Natural killer cell (primary cell): ENCODE measurements around the gene NAXE. TPM values are rescaled to one million over a fixed set of nuclear protein-coding genes. Genes with fewer than 3 reads are reported as not detected.

Experiments used
- ATAC-seq, 3 donors: fragments of 150-1000 bp in 2 of 3; fragments of 200-7000 bp in 1 of 3; cut with Tn5 transposase; 1 replicate in 1 of 3; 2 replicates in 2 of 3; pipeline ENCODE4 v1.10.0; 2021; ENCODE audit warnings: mild to moderate bottlenecking in 2 of 3, moderate library complexity in 2 of 3
- DNase-seq, 2 donors: peaks; one replicate each; pipeline versions ENCODE4 v3.0.0 to v3.0.0-alpha.2; 2013 to 2021; ENCODE audit warnings: mixed read lengths in 1 of 2
- H3K27ac ChIP-seq: one replicate; pipeline ENCODE4 v1.5.1; 2013; ENCODE audit warnings: mild to moderate bottlenecking, low read length
- H3K27me3 ChIP-seq: one replicate; pipeline ENCODE4 v1.6.1; 2013; ENCODE audit warnings: low read length; ENCODE audit not compliant: control insufficient read depth, insufficient read depth
- H3K36me3 ChIP-seq: one replicate; pipeline ENCODE4 v1.6.1; 2013; ENCODE audit warnings: low read length; ENCODE audit not compliant: control insufficient read depth, insufficient read depth
- H3K4me1 ChIP-seq: one replicate; pipeline ENCODE4 v1.6.1; 2013; ENCODE audit warnings: low read length; ENCODE audit not compliant: control insufficient read depth, insufficient read depth
- H3K4me3 ChIP-seq: one replicate; pipeline ENCODE4 v1.5.1; 2013; ENCODE audit warnings: low read length
- H3K9me3 ChIP-seq: one replicate; pipeline ENCODE4 v1.6.1; 2013; ENCODE audit warnings: low read length; ENCODE audit not compliant: control insufficient read depth, insufficient read depth
- H3K27ac Mint-ChIP-seq, 2 donors: one replicate each; pipeline ENCODE4 v1.8.0; 2022; ENCODE audit warnings: mild to moderate bottlenecking in 2 of 2, mixed read lengths in 2 of 2, moderate library complexity in 1 of 2
- H3K27me3 Mint-ChIP-seq, 2 donors: one replicate each; pipeline ENCODE4 v1.8.0; 2022; ENCODE audit warnings: low read depth in 2 of 2, mixed read lengths in 2 of 2
- H3K36me3 Mint-ChIP-seq: one replicate; pipeline ENCODE4 v1.8.0; 2022; ENCODE audit warnings: mixed read lengths
- H3K4me1 Mint-ChIP-seq, 2 donors: one replicate each; pipeline ENCODE4 v1.8.0; 2022; ENCODE audit warnings: mixed read lengths in 2 of 2
- H3K4me3 Mint-ChIP-seq: one replicate; pipeline ENCODE4 v1.8.0; 2022; ENCODE audit warnings: mild to moderate bottlenecking, moderate library complexity, mixed read lengths
- H3K9me3 Mint-ChIP-seq, 2 donors: one replicate each; pipeline ENCODE4 v1.8.0; 2022; ENCODE audit warnings: mixed read lengths in 2 of 2
- CTCF ChIP-seq: fragments of 200-600 bp; IDR thresholded peaks from one replicate; pipeline ENCODE4 v1.8.0; 2022; ENCODE audit warnings: antibody characterized with exemption
- WGBS: methylation state at CpG from one replicate; pipeline ENCODE4 v1.1.7; 2013; ENCODE audit warnings: missing lambda C conversion rate; ENCODE audit not compliant: insufficient coverage; 5-methylcytosine and 5-hydroxymethylcytosine counted together
- intact Hi-C: fragments of 100-400 bp; cut with micrococcal nuclease; formaldehyde crosslinking; loops from one replicate; pipeline ENCODE4 v1.14.2; 2022
- total RNA-seq, 4 donors: library from RNA; stranded (reverse); fragments of 120-200 nt in 1 of 4; gene quantifications; one replicate each; pipeline versions ENCODE4 v1.2.3 to v1.2.4, GENCODE V29; 2013 to 2022

Gene NAXE
- total RNA-seq, 3 donors from 2014 or later (not counting 1 experiment from before 2014, with no cell fraction given): 32.6 to 52.5 (median 36.6) TPM

DNA sequence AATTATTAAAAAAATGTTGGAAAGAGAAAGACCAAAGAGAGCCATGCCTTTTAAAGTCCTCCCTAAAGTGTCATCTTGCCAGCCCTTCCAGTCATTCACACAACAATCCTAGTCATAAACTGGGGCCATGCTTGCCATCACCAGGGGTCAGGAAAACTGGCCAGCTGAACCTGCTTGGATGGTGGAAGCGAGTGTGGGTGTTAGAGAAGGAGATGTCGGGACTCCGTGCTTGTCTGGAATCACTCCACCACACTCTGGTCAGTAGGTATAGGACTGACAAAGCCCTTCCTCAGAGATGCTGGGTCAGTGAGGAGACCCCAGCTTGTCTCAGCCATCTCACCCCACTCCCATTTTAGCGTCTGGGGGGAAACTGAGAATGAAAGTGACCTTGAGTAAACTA, 24.4 kb downstream of the NAXE start:
- H3K36me3 Mint-ChIP-seq: no peaks in the 10 kb centered on the region
- Histone ChIP-seq H3K27me3 (peaks cover 2% of the 10 kb centered on the region), H3K4me1 (no peaks in the 10 kb centered on the region), H3K4me3 (no peak overlapping the region), H3K27ac (no peak overlapping the region), H3K36me3 (no peaks in the 10 kb centered on the region), H3K9me3 (no peaks in the 10 kb centered on the region)
- H3K4me1 Mint-ChIP-seq: no peaks in the 10 kb centered on the region
- H3K27ac Mint-ChIP-seq: no peak overlapping the region
- H3K27me3 Mint-ChIP-seq: peaks cover 37 to 41% of the 10 kb centered on the region in 2 donors
- WGBS: 54% methylated on average over 3 of the region's 4 CpGs
- DNase-seq: no peak
- intact Hi-C loops: no loop called here
- TF ChIP-seq CTCF: no peak
- no peak for ATAC-seq
- no peak overlapping the region for H3K4me3 Mint-ChIP-seq
- no peaks in the 10 kb centered on the region for H3K9me3 Mint-ChIP-seq

DNA sequence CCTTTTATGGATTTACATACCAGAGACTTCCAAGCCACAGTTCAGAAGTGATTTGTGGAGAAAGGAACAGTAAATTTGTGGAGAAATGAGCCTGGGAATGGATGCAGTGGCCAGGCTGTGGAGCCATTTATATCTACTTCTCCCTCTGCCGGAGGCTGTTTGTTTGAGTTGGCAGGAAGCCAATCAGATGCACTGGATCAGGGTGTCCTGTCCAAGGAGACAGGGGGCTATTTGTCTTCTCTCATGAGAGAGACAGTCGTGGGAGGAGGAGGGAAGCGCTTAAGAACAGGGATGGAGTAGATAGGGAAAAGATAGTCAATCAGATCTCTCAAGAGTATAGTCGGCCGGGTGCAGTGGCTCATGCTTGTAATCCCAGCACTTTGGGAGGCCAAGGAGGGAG, 24.9 kb downstream of the NAXE start:
- intact Hi-C loops: no loop called here
- H3K36me3 ChIP-seq: no peaks in the 10 kb centered on the region
- TF ChIP-seq CTCF: no peak
- H3K4me3 ChIP-seq: no peak overlapping the region
- H3K4me1 Mint-ChIP-seq: no peaks in the 10 kb centered on the region
- no peak for ATAC-seq
- H3K27me3 ChIP-seq: peaks cover 2% of the 10 kb centered on the region
- no peak for DNase-seq
- no peak overlapping the region for H3K4me3 Mint-ChIP-seq
- H3K27ac ChIP-seq: no peak overlapping the region
- no peaks in the 10 kb centered on the region for H3K9me3 Mint-ChIP-seq
- peaks cover 41 to 44% of the 10 kb centered on the region in 2 donors for H3K27me3 Mint-ChIP-seq
- no peaks in the 10 kb centered on the region for H3K4me1 ChIP-seq
- no peaks in the 10 kb centered on the region for H3K36me3 Mint-ChIP-seq
- H3K9me3 ChIP-seq: no peaks in the 10 kb centered on the region
- 29% methylated on average over 5 of the region's 5 CpGs for WGBS
- no peak overlapping the region for H3K27ac Mint-ChIP-seq

DNA sequence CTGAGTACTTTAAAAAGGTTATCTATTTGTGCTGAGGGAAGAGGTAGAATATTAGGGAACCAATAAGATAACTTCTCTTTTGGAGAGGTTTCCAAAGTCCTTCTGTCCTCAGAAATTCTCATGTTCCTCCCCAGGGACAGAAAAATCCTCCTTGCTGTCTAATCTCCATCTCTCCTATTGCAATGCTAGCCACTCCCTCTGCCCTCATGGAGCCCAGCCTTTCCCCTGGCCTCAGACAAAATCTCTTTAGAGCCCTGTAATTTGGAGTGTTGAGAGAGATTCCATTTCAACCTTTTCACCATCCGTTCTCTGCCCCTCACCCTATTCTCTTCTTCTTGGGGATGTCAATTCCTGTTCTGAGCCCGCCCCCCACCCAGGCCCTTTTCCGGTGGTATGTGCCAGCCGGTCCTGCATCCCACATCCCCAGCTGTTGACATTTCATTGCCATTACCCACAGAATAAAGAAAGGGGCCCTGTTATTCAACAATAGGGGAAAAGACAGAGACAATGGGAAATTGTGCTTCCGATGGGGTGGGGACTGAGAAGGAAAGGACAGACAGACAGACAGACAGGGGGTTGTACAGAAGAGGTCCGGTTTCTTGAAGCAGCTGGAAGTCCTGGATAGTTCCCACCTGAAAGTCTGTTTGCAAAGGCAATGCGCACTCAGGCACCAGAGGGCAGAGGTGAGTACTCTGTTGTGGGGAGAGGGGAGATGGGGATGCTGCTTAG, 27.4 kb downstream of the NAXE start, which contains the start of gene HAPLN2:
TSS of gene HAPLN2 (plus strand) at position 563 of the 729 bp plus-strand sequence. CDS start 4,076 bp downstream, outside the sequence.
- no peaks in the 10 kb centered on the region for H3K9me3 ChIP-seq
- intact Hi-C loops: no loop called here
- peaks cover 55 to 60% of the 10 kb centered on the region in 2 donors for H3K27me3 Mint-ChIP-seq
- H3K4me1 Mint-ChIP-seq: no peaks in the 10 kb centered on the region
- WGBS: 7% methylated on average over 5 of the region's 7 CpGs
- no peak within 1 kb of the TSS for H3K4me3 ChIP-seq
- H3K27me3 ChIP-seq: peaks cover 13% of the 10 kb centered on the region
- no peak within 1 kb of the TSS for H3K27ac ChIP-seq
- H3K36me3 ChIP-seq: no peaks in the 10 kb centered on the region
- no peaks in the 10 kb centered on the region for H3K9me3 Mint-ChIP-seq
- ATAC-seq (no peak), DNase-seq (peak in 1 of 2 donors; percentile 51)
- no peaks in the 10 kb centered on the region for H3K36me3 Mint-ChIP-seq
- no peak within 1 kb of the TSS for H3K4me3 Mint-ChIP-seq
- peaks cover 4% of the 10 kb centered on the region for H3K4me1 ChIP-seq
- H3K27ac Mint-ChIP-seq: no peak within 1 kb of the TSS
- no peak for TF ChIP-seq CTCF

GRCh38 chr1:156619582-156619955, 28.0 kb downstream of the NAXE start:
- 27% methylated on average over 6 of the region's 6 CpGs for WGBS
- no peak for TF ChIP-seq CTCF
- H3K27me3 ChIP-seq: peaks cover 17% of the 10 kb centered on the region
- H3K36me3 ChIP-seq: no peaks in the 10 kb centered on the region
- no peak for ATAC-seq
- Mint-ChIP-seq H3K27ac (no peak overlapping the region), H3K4me3 (no peak overlapping the region), H3K4me1 (no peaks in the 10 kb centered on the region), H3K27me3 (peaks cover 55 to 62% of the 10 kb centered on the region in 2 donors), H3K36me3 (no peaks in the 10 kb centered on the region), H3K9me3 (no peaks in the 10 kb centered on the region)
- no peak for DNase-seq
- peaks cover 9% of the 10 kb centered on the region for H3K4me1 ChIP-seq
- H3K4me3 ChIP-seq: no peak overlapping the region
- H3K9me3 ChIP-seq: no peaks in the 10 kb centered on the region
- H3K27ac ChIP-seq: no peak overlapping the region
- intact Hi-C loops: no loop called here
